Smooth muscle cell (in vitro differentiated cells): Measurements from ENCODE around the gene DNMT3B. TPM values are rescaled to one million over a fixed set of nuclear protein-coding genes. Genes with fewer than 3 reads are reported as not detected.

ENCODE experiments used
- DNase-seq: peaks from one replicate; lab custom pipeline; 2025; ENCODE audit not compliant: unreplicated experiment; lab: John Stamatoyannopoulos, UW
- H2AFZ ChIP-seq: fragments of 200-600 bp; sonication (generic); 2 replicates; pipeline ENCODE4 v1.6.0; 2016; ENCODE audit warnings: antibody characterized with exemption, low read depth, mild to moderate bottlenecking
- H3F3A ChIP-seq: fragments of 200-600 bp; sonication (generic); 2 replicates; pipeline ENCODE4 v1.6.0; 2017; ENCODE audit warnings: antibody characterized with exemption, low read depth
- H3K27ac ChIP-seq: fragments of 200-600 bp; sonication (generic); 2 replicates; pipeline ENCODE4 v1.5.1; 2016; ENCODE audit warnings: low read depth, mild to moderate bottlenecking
- H3K27me3 ChIP-seq: fragments of 200-600 bp; sonication (generic); 2 replicates; pipeline ENCODE4 v1.6.1; 2016; ENCODE audit warnings: low read depth, mild to moderate bottlenecking
- H3K36me3 ChIP-seq: fragments of 200-600 bp; sonication (generic); 2 replicates; pipeline ENCODE4 v1.5.1; 2016; ENCODE audit warnings: low read depth
- H3K4me1 ChIP-seq: fragments of 200-600 bp; sonication (generic); 2 replicates; pipeline ENCODE4 v1.5.1; 2016; ENCODE audit warnings: low read depth
- H3K4me2 ChIP-seq: fragments of 200-600 bp; sonication (generic); 2 replicates; pipeline ENCODE4 v1.6.0; 2016; ENCODE audit warnings: mild to moderate bottlenecking
- H3K4me3 ChIP-seq: fragments of 200-600 bp; sonication (generic); 2 replicates; pipeline ENCODE4 v1.5.1; 2016; ENCODE audit warnings: mild to moderate bottlenecking
- H3K79me2 ChIP-seq: fragments of 200-600 bp; sonication (generic); 2 replicates; pipeline ENCODE4 v1.6.0; 2016; ENCODE audit warnings: low read depth, mild to moderate bottlenecking
- H3K9ac ChIP-seq: fragments of 200-600 bp; sonication (generic); 2 replicates; pipeline ENCODE4 v1.6.0; 2016; ENCODE audit warnings: low read depth
- H3K9me3 ChIP-seq: fragments of 200-600 bp; sonication (generic); replicated peaks from 2 replicates; pipeline ENCODE4 v1.5.1; 2016; ENCODE audit warnings: low read depth
- H4K20me1 ChIP-seq: fragments of 200-600 bp; sonication (generic); 2 replicates; pipeline ENCODE4 v1.6.0; 2016; ENCODE audit warnings: low read depth
- CTCF ChIP-seq: fragments of 200-600 bp; sonication (generic); IDR thresholded peaks from 2 replicates; pipeline ENCODE4 v1.5.1; 2017; ENCODE audit warnings: borderline replicate concordance, mild to moderate bottlenecking, antibody characterized with exemption; ENCODE audit not compliant: insufficient read depth, poor library complexity, severe bottlenecking
- WGBS: methylation state at CpG from one replicate; pipeline ENCODE4 v1.1.7; 2016; ENCODE audit warnings: low lambda C conversion rate; 5-methylcytosine and 5-hydroxymethylcytosine counted together
- polyA plus RNA-seq: library from polyadenylated mRNA; unstranded; fragments of >200 nt; fragmentation: Nextera tagmentation; extraction: Ambion mirVana; gene quantifications from 2 replicates; pipeline ENCODE4 v1.2.1, GENCODE V29; 2016
- total RNA-seq: library from RNA; depleted of rRNA; stranded (reverse); fragments of >200 nt; gene quantifications from 2 replicates; pipeline ENCODE4 v1.2.3, GENCODE V29; 2014

DNMT3B gene
- total and polyA plus RNA-seq, 2 experiments from 2014 or later, result 0.79 to 2.9 TPM

GRCh38 chr20:32773223-32773622 lies 11.0 kb downstream of the DNMT3B start:
- Histone ChIP-seq H3K79me2 (peaks cover 4% of the 10 kb centered on the region), H2AFZ (no peak overlapping the region), H3F3A (no peaks in the 10 kb centered on the region), H3K9me3 (no peaks in the 10 kb centered on the region), H3K27ac (no peak overlapping the region), H3K36me3 (no peaks in the 10 kb centered on the region), H3K9ac (no peak overlapping the region), H4K20me1 (no peaks in the 10 kb centered on the region), H3K4me1 (peaks cover 8% of the 10 kb centered on the region), H3K4me2 (no peak overlapping the region), H3K27me3 (no peaks in the 10 kb centered on the region), H3K4me3 (no peak overlapping the region)
- DNase-seq, result no peak
- TF ChIP-seq CTCF, result no peak
- 90% methylated on average over 2 of the region's 2 CpGs for WGBS

DNA sequence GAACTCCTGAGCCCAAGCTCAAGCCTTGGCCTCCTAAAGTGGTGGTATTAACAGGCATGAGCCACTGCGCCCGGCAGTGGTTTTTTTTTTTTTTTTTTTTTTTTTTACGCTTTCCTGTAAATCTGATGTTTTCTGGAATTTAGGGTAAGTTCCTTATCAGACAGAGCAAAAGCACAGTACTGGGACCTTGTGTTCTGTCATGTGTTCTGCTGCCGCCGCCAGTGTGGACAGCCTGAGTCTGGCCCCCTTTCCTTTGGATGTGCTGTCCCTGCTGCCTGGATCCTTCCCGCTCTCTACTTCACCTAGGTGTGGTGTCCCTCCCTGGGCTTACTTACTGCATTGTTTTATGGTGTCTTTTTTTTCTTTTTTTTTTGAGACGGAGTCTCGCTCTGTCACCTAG lies 11.7 kb downstream of the DNMT3B start:
- no peaks in the 10 kb centered on the region for H3K27me3 ChIP-seq
- peaks cover 4% of the 10 kb centered on the region for H3K79me2 ChIP-seq
- H2AFZ ChIP-seq, result no peak overlapping the region
- no peak for TF ChIP-seq CTCF
- peaks cover 8% of the 10 kb centered on the region for H3K4me1 ChIP-seq
- no peak overlapping the region for H3K27ac ChIP-seq
- DNase-seq, result no peak
- H3K9ac ChIP-seq, result no peak overlapping the region
- H3K4me3 ChIP-seq, result no peak overlapping the region
- H3K36me3 ChIP-seq, result no peaks in the 10 kb centered on the region
- H3K4me2 ChIP-seq, result no peak overlapping the region
- no peaks in the 10 kb centered on the region for H3F3A ChIP-seq
- no peaks in the 10 kb centered on the region for H3K9me3 ChIP-seq
- 73% methylated on average over 8 of the region's 8 CpGs for WGBS
- H4K20me1 ChIP-seq, result no peaks in the 10 kb centered on the region

- H3K4me2 ChIP-seq, result no peak overlapping the region
- H3K36me3 ChIP-seq, result no peaks in the 10 kb centered on the region
- TF ChIP-seq CTCF, result no peak
- H3K9ac ChIP-seq, result no peak overlapping the region
- no peaks in the 10 kb centered on the region for H3F3A ChIP-seq
- WGBS, result 82% methylated on average over 10 of the region's 10 CpGs
- no peak for DNase-seq
- no peaks in the 10 kb centered on the region for H4K20me1 ChIP-seq
- H3K4me1 ChIP-seq, result peaks cover 8% of the 10 kb centered on the region
- no peak overlapping the region for H2AFZ ChIP-seq
- peaks cover 4% of the 10 kb centered on the region for H3K79me2 ChIP-seq
- no peak overlapping the region for H3K27ac ChIP-seq
- H3K27me3 ChIP-seq, result no peaks in the 10 kb centered on the region
- no peaks in the 10 kb centered on the region for H3K9me3 ChIP-seq
- H3K4me3 ChIP-seq, result no peak overlapping the region
Observed at GRCh38 chr20:32775336-32775991, 13.3 kb downstream of the DNMT3B start.
